ENCODE data around the gene SH3RF3. TPM values are rescaled to one million over a fixed set of nuclear protein-coding genes. Genes with fewer than 3 reads are reported as not detected.

Gene SH3RF3
- total RNA-seq, 1 donor from 2014 or later, result 59.5 TPM

GRCh38 chr2:109270505-109271312, 141.7 kb downstream of the SH3RF3 start:
- Mint-ChIP-seq H3K9me3 (ENCODE audit: low read depth) (no peaks in the 10 kb centered on the region), H3K4me3 (ENCODE audit: unreplicated experiment) (no peak overlapping the region), H3K4me1 (ENCODE audit: low read depth) (peaks cover 83% of the 10 kb centered on the region), H3K36me3 (ENCODE audit: low read depth) (no peaks in the 10 kb centered on the region), H3K27ac (ENCODE audit: unreplicated experiment) (peak overlapping the region; percentile 20), H3K27me3 (ENCODE audit: low read depth) (no peaks in the 10 kb centered on the region)
- no peak for DNase-seq (ENCODE audit: low spot score)
- no peak for TF ChIP-seq CTCF (IDR thresholded peaks at IDR 0.05)

DNA sequence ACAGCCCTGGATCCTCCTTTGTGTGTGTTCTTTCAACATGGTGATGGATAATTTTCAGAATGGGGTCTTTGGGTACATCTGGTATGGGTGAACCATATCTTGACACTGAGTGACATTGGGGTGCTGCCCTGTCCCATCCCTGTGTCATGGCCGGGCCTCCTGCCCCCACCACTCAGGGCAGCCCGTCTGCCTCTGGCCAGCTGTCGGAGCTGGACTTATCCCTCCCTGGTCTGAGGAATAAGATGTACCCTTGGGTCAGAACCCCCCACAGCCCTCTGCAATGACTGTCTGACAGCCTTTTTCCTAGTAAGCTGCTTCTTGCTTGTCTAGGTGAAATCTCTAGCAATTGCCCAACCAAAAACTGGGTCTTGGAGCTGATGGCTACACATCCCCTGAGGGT, 142.9 kb downstream of the SH3RF3 start:
- Mint-ChIP-seq H3K4me1 (ENCODE audit: low read depth) (peaks cover 76% of the 10 kb centered on the region), H3K27ac (ENCODE audit: unreplicated experiment) (no peak overlapping the region), H3K4me3 (ENCODE audit: unreplicated experiment) (no peak overlapping the region), H3K36me3 (ENCODE audit: low read depth) (no peaks in the 10 kb centered on the region), H3K9me3 (ENCODE audit: low read depth) (no peaks in the 10 kb centered on the region), H3K27me3 (ENCODE audit: low read depth) (no peaks in the 10 kb centered on the region)
- TF ChIP-seq CTCF (IDR thresholded peaks at IDR 0.05), result no peak
- no peak for DNase-seq (ENCODE audit: low spot score)

DNA sequence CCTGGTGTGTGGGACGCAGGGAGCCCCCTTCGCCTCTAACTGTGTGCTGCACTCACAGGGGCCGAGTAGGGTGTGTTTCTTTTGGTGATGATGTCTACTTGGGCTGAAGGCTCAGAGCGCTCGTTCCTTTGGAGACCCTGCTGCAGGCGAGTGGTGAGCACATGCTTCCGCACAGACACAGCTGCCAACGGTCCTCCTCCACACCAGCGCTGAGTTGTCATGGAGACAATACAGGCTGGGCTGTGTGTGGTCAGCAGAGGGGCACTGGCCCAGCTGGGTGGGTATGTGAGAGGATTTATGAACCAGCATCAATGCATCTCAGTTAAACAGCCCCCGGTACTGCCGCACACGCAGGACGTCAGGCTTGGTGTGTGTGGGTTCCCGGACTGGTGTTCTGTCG, 143.5 kb downstream of the SH3RF3 start:
- no peaks in the 10 kb centered on the region for H3K36me3 Mint-ChIP-seq (ENCODE audit: low read depth)
- H3K4me3 Mint-ChIP-seq (ENCODE audit: unreplicated experiment), result no peak overlapping the region
- no peaks in the 10 kb centered on the region for H3K9me3 Mint-ChIP-seq (ENCODE audit: low read depth)
- no peak for TF ChIP-seq CTCF (IDR thresholded peaks at IDR 0.05)
- H3K27me3 Mint-ChIP-seq (ENCODE audit: low read depth), result no peaks in the 10 kb centered on the region
- H3K27ac Mint-ChIP-seq (ENCODE audit: unreplicated experiment), result no peak overlapping the region
- no peak for DNase-seq (ENCODE audit: low spot score)
- H3K4me1 Mint-ChIP-seq (ENCODE audit: low read depth), result peaks cover 76% of the 10 kb centered on the region

DNA sequence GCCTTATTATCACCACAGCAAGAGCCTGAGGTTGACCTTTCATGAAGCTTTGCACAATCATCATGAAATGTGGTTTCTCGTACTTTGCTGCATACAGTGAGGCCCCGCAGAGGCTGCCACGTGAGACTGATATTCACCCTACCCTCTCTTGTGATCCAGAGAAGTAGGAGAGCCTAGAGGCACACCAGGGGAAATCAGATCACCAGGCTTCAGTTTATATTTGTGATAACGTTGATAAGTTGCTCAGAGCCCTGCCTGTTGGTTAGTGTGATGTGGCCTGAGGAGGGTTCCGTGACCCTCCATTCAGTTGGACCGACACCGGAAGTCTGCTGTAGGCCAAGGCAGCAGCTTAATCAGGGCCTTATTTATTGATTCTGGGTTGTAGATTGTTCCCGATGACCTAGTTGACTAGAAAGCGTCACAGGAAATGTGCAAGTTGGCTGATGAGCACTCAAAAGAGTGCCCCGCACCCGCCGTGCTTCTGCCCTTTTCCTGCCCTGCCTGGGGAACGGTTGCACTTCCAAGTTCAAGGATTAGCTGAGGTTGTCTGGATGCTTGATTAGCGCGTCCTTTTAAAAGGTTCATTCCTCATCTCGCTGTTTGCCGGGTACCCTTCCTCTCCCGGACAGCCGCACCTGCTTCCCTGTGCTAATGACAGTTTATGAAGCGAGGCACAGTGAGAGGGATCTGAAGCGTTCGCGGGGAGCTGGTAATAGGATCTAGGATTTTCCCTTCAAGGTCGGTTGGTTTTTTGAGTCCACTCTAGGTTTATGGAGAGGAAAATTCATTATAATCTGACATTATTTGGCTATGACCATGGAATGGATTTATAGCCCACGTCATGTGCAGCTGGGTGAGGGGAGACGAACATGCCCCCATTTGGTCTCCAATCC, 146.4 kb downstream of the SH3RF3 start:
- TF ChIP-seq CTCF (IDR thresholded peaks at IDR 0.05), result no peak
- no peaks in the 10 kb centered on the region for H3K9me3 Mint-ChIP-seq (ENCODE audit: low read depth)
- H3K36me3 Mint-ChIP-seq (ENCODE audit: low read depth), result no peaks in the 10 kb centered on the region
- H3K4me3 Mint-ChIP-seq (ENCODE audit: unreplicated experiment), result no peak overlapping the region
- H3K27me3 Mint-ChIP-seq (ENCODE audit: low read depth), result no peaks in the 10 kb centered on the region
- H3K4me1 Mint-ChIP-seq (ENCODE audit: low read depth), result peaks cover 66% of the 10 kb centered on the region
- H3K27ac Mint-ChIP-seq (ENCODE audit: unreplicated experiment), result no peak overlapping the region
- no peak for DNase-seq (ENCODE audit: low spot score)

GRCh38 chr2:109277406-109277805, 148.4 kb downstream of the SH3RF3 start:
- Mint-ChIP-seq H3K27ac (ENCODE audit: unreplicated experiment) (no peak overlapping the region), H3K4me3 (ENCODE audit: unreplicated experiment) (no peak overlapping the region), H3K36me3 (ENCODE audit: low read depth) (no peaks in the 10 kb centered on the region), H3K9me3 (ENCODE audit: low read depth) (no peaks in the 10 kb centered on the region), H3K4me1 (ENCODE audit: low read depth) (peaks cover 74% of the 10 kb centered on the region), H3K27me3 (ENCODE audit: low read depth) (no peaks in the 10 kb centered on the region)
- no peak for TF ChIP-seq CTCF (IDR thresholded peaks at IDR 0.05)
- no peak for DNase-seq (ENCODE audit: low spot score)

Measured in chondrocyte (in vitro differentiated cells).